ENCODE measurements around the gene CHRND. TPM values are rescaled to one million over a fixed set of nuclear protein-coding genes. Genes with fewer than 3 reads are reported as not detected.
A peak's percentile ranks its signal among the peaks of the same experiment; 100 is the strongest.

CHRND gene
- total and polyA plus RNA-seq, 2 experiments from 2014 or later, result not detected

DNA sequence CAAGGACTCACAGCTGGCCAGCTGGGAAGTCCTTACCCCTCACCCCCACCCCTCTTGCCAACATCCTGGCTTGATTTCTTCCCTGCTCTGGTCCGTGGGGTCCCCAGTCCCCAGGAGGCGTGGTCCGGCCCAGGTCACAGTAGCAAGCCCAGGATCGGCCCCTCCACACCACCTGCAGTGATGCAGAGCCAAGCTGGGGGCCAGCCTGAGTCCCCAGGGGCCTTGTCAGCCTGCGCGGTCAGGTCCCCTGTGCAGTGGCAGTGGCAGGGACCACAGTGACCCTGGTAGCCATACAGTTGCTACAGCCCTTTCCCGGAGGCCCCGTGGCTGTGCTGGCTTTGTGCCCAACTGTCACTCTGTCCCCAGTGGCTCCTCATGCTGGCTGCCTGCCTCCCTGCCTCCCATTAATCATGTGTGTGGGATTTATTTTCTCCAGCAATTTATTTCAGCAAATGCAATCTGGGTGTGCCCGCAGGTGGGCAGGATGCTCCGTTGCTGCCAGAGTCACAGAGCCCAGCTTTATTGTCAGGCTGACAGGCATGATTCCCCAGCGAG, 14.5 kb upstream of the CHRND start:
- TF ChIP-seq, protein P1, sequence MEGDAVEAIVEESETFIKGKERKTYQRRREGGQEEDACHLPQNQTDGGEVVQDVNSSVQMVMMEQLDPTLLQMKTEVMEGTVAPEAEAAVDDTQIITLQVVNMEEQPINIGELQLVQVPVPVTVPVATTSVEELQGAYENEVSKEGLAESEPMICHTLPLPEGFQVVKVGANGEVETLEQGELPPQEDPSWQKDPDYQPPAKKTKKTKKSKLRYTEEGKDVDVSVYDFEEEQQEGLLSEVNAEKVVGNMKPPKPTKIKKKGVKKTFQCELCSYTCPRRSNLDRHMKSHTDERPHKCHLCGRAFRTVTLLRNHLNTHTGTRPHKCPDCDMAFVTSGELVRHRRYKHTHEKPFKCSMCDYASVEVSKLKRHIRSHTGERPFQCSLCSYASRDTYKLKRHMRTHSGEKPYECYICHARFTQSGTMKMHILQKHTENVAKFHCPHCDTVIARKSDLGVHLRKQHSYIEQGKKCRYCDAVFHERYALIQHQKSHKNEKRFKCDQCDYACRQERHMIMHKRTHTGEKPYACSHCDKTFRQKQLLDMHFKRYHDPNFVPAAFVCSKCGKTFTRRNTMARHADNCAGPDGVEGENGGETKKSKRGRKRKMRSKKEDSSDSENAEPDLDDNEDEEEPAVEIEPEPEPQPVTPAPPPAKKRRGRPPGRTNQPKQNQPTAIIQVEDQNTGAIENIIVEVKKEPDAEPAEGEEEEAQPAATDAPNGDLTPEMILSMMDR (IDR thresholded peaks at IDR 0.05; ENCODE audit: poor library complexity), result no peak
- TF ChIP-seq EZH2phosphoT487 (IDR thresholded peaks at IDR 0.05; ENCODE audit: low read depth, severe bottlenecking, unreplicated experiment) (no peak), EZH2 (IDR thresholded peaks at IDR 0.05; ENCODE audit: borderline replicate concordance) (no peak)
- Histone ChIP-seq H3K9me3 (ENCODE audit: low read depth) (no peaks in the 10 kb centered on the region), H2AFZ (no peak overlapping the region), H3K36me3 (replicated peaks; ENCODE audit: insufficient read depth, low read depth) (no peaks in the 10 kb centered on the region), H3K79me2 (no peaks in the 10 kb centered on the region), H3K27me3 (peaks cover 4% of the 10 kb centered on the region), H3K4me3 (no peak overlapping the region), H3K9me2 (replicated peaks; ENCODE audit: insufficient read depth) (no peaks in the 10 kb centered on the region), H4K20me1 (ENCODE audit: insufficient read depth, poor library complexity, severe bottlenecking) (no peaks in the 10 kb centered on the region), H3K4me1 (ENCODE audit: insufficient read depth) (no peaks in the 10 kb centered on the region), H3K27ac (no peak overlapping the region), H3K4me2 (no peak overlapping the region)
- DNase-seq (ENCODE audit: low spot score), result no peak
- WGBS (ENCODE audit: low lambda C conversion rate, missing lambda C conversion rate), result 92% methylated on average over 11 of the region's 11 CpGs

DNA sequence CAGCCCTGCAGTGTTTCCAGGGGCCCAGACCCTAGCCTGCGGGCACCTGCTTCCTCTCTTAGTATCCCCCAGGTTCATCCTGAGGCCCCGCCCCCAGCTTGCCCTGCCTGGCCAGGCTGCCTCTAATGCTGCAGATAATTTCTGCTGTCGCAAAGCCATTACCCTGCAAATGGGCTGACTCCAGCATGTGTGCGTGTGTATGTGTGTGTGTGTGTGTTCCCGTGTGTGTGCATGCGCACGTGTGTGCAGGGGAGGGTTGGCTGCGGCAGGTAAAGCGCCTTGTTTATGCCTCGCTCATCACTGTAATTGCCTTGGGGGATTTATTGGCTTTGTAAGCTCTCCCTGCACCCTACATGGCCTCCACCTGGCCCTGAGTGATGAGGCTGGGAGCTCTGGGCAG, 13.4 kb upstream of the CHRND start:
- Histone ChIP-seq H3K4me3 (no peak overlapping the region), H3K9me3 (ENCODE audit: low read depth) (no peaks in the 10 kb centered on the region), H3K36me3 (replicated peaks; ENCODE audit: insufficient read depth, low read depth) (no peaks in the 10 kb centered on the region), H2AFZ (no peak overlapping the region), H3K4me2 (no peak overlapping the region), H3K27ac (no peak overlapping the region), H4K20me1 (ENCODE audit: insufficient read depth, poor library complexity, severe bottlenecking) (no peaks in the 10 kb centered on the region), H3K4me1 (ENCODE audit: insufficient read depth) (peaks cover 4% of the 10 kb centered on the region), H3K79me2 (no peaks in the 10 kb centered on the region), H3K27me3 (no peaks in the 10 kb centered on the region), H3K9me2 (replicated peaks; ENCODE audit: insufficient read depth) (no peaks in the 10 kb centered on the region)
- WGBS (ENCODE audit: low lambda C conversion rate, missing lambda C conversion rate), result 55% methylated on average over 10 of the region's 10 CpGs
- DNase-seq (ENCODE audit: low spot score), result peak; percentile 37
- no peak for TF ChIP-seq EZH2phosphoT487 (IDR thresholded peaks at IDR 0.05; ENCODE audit: low read depth, severe bottlenecking, unreplicated experiment)

DNA sequence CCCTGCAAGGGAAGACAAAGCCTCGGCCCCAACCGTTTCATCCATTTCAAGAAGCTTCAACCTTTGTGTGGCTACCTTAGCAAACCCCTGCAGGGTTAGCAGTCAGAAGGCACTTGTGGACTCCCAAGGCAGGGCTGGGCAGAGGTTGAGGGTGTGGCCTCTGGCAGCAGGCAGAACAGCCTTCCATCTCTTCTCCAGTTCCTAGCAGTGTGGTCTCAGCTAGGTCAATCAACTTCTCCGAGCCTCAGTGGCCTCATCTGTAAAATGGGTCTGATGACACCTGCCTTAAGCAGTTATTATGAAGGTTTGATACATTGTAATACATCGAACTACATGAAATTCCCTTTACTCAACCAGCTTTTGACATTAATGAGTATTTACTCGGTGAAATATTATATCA, 12.6 kb upstream of the CHRND start:
- no peak overlapping the region for H2AFZ ChIP-seq
- TF ChIP-seq EZH2 (IDR thresholded peaks at IDR 0.05; ENCODE audit: borderline replicate concordance), result no peak
- TF ChIP-seq, protein P1 (IDR thresholded peaks at IDR 0.05; ENCODE audit: poor library complexity), result no peak
- TF ChIP-seq EZH2phosphoT487 (IDR thresholded peaks at IDR 0.05; ENCODE audit: low read depth, severe bottlenecking, unreplicated experiment), result no peak
- no peaks in the 10 kb centered on the region for H3K79me2 ChIP-seq
- 94% methylated on average over 5 of the region's 5 CpGs for WGBS (ENCODE audit: low lambda C conversion rate, missing lambda C conversion rate)
- no peak overlapping the region for H3K4me3 ChIP-seq
- no peaks in the 10 kb centered on the region for H4K20me1 ChIP-seq (ENCODE audit: insufficient read depth, poor library complexity, severe bottlenecking)
- no peaks in the 10 kb centered on the region for H3K9me3 ChIP-seq (ENCODE audit: low read depth)
- no peak overlapping the region for H3K27ac ChIP-seq
- no peaks in the 10 kb centered on the region for H3K9me2 ChIP-seq (replicated peaks; ENCODE audit: insufficient read depth)
- DNase-seq (ENCODE audit: low spot score), result no peak
- no peaks in the 10 kb centered on the region for H3K27me3 ChIP-seq
- no peak overlapping the region for H3K4me2 ChIP-seq
- H3K4me1 ChIP-seq (ENCODE audit: insufficient read depth), result peaks cover 4% of the 10 kb centered on the region
- no peaks in the 10 kb centered on the region for H3K36me3 ChIP-seq (replicated peaks; ENCODE audit: insufficient read depth, low read depth)

- no peak overlapping the region for H3K4me2 ChIP-seq
- DNase-seq (ENCODE audit: low spot score), result peak; percentile 44
- TF ChIP-seq EZH2phosphoT487 (IDR thresholded peaks at IDR 0.05; ENCODE audit: low read depth, severe bottlenecking, unreplicated experiment), result no peak
- TF ChIP-seq, protein P1 (IDR thresholded peaks at IDR 0.05; ENCODE audit: poor library complexity), result no peak
- TF ChIP-seq EZH2 (IDR thresholded peaks at IDR 0.05; ENCODE audit: borderline replicate concordance), result no peak
- H3K79me2 ChIP-seq, result no peaks in the 10 kb centered on the region
- H3K27ac ChIP-seq, result peak overlapping the region; percentile 84
- 84% methylated on average over 7 of the region's 7 CpGs for WGBS (ENCODE audit: low lambda C conversion rate, missing lambda C conversion rate)
- H3K27me3 ChIP-seq, result peaks cover 2% of the 10 kb centered on the region
- no peak overlapping the region for H2AFZ ChIP-seq
- no peaks in the 10 kb centered on the region for H3K36me3 ChIP-seq (replicated peaks; ENCODE audit: insufficient read depth, low read depth)
- no peaks in the 10 kb centered on the region for H4K20me1 ChIP-seq (ENCODE audit: insufficient read depth, poor library complexity, severe bottlenecking)
- H3K9me2 ChIP-seq (replicated peaks; ENCODE audit: insufficient read depth), result no peaks in the 10 kb centered on the region
- H3K9me3 ChIP-seq (ENCODE audit: low read depth), result no peaks in the 10 kb centered on the region
- no peak overlapping the region for H3K4me3 ChIP-seq
- peaks cover 4% of the 10 kb centered on the region for H3K4me1 ChIP-seq (ENCODE audit: insufficient read depth)
These were observed 10.3 kb upstream of the CHRND start for GRCh38 chr2:232515639-232516038.
